HG03175 (cell line): Measurements from ENCODE around the gene KLF5.
"Not testable (repeated sequence)": the region's sequence is repeated elsewhere in the genome, so short reads cannot be mapped to it uniquely, and the experiment has no call there.

ENCODE experiments used
- ATAC-seq: cut with Tn5 transposase; IDR thresholded peaks from one replicate; pipeline ENCODE4 v1.9.1; 2021; ENCODE audit warnings: mild to moderate bottlenecking, moderate library complexity; ENCODE audit not compliant: unreplicated experiment

Gene KLF5

GRCh38 chr13:73082895-73083294, 24.1 kb downstream of the KLF5 start:
- ATAC-seq, result no peak

- ATAC-seq, result no peak
These were observed 29.6 kb downstream of the KLF5 start for GRCh38 chr13:73088332-73088935.

GRCh38 chr13:73089213-73089612, 30.4 kb downstream of the KLF5 start:
- ATAC-seq, result no peak

GRCh38 chr13:73090116-73090822, 31.5 kb downstream of the KLF5 start:
- ATAC-seq, result no peak

GRCh38 chr13:73090823-73091187, 32.0 kb downstream of the KLF5 start:
- no peak for ATAC-seq

GRCh38 chr13:73092829-73093228, 34.0 kb downstream of the KLF5 start:
- ATAC-seq, result no peak

- ATAC-seq, result no peak
These were observed 37.4 kb downstream of the KLF5 start for GRCh38 chr13:73096173-73096572.

- no peak for ATAC-seq
These were observed 37.8 kb downstream of the KLF5 start for GRCh38 chr13:73096638-73097037.

- not testable (repeated sequence) for ATAC-seq
These were observed 42.0 kb downstream of the KLF5 start for GRCh38 chr13:73100781-73101180.

GRCh38 chr13:73101351-73102007, 42.7 kb downstream of the KLF5 start:
- ATAC-seq, result no peak

- no peak for ATAC-seq
These were observed 44.4 kb downstream of the KLF5 start for GRCh38 chr13:73103238-73103637.

- ATAC-seq, result no peak
These were observed 47.8 kb downstream of the KLF5 start for GRCh38 chr13:73106513-73107178.

- no peak for ATAC-seq
These were observed 48.7 kb downstream of the KLF5 start for GRCh38 chr13:73107481-73107880.

GRCh38 chr13:73107970-73108369, 49.2 kb downstream of the KLF5 start:
- no peak for ATAC-seq

- ATAC-seq, result no peak
These were observed 50.6 kb downstream of the KLF5 start for GRCh38 chr13:73109288-73109899.

GRCh38 chr13:73109969-73110368, 51.2 kb downstream of the KLF5 start:
- ATAC-seq, result no peak

GRCh38 chr13:73110814-73111213, 52.0 kb downstream of the KLF5 start:
- ATAC-seq, result no peak

GRCh38 chr13:73111331-73111730, 52.5 kb downstream of the KLF5 start:
- no peak for ATAC-seq

GRCh38 chr13:73119612-73120011, 60.8 kb downstream of the KLF5 start:
- no peak for ATAC-seq
